Activated naive CD8-positive, alpha-beta T cell (primary cell): ENCODE data around the gene PRRT1B.
"Not testable (repeated sequence)": the region's sequence is repeated elsewhere in the genome, so short reads cannot be mapped to it uniquely, and the experiment has no call there.

Source experiments
- H3K27ac Mint-ChIP-seq: one replicate; pipeline ENCODE4 v1.8.0; 2021; ENCODE audit warnings: mixed read lengths
- H3K27me3 Mint-ChIP-seq: one replicate; pipeline ENCODE4 v1.8.0; 2021; ENCODE audit warnings: mixed read lengths
- H3K36me3 Mint-ChIP-seq: one replicate; pipeline ENCODE4 v1.8.0; 2021; ENCODE audit warnings: mixed read lengths
- H3K4me1 Mint-ChIP-seq: one replicate; pipeline ENCODE4 v1.8.0; 2021; ENCODE audit warnings: low read depth, mixed read lengths
- H3K4me3 Mint-ChIP-seq: one replicate; pipeline ENCODE4 v1.8.0; 2021; ENCODE audit warnings: mild to moderate bottlenecking, mixed read lengths
- H3K9me3 Mint-ChIP-seq: one replicate; pipeline ENCODE4 v1.8.0; 2021; ENCODE audit warnings: low read depth, mixed read lengths

Gene PRRT1B

DNA sequence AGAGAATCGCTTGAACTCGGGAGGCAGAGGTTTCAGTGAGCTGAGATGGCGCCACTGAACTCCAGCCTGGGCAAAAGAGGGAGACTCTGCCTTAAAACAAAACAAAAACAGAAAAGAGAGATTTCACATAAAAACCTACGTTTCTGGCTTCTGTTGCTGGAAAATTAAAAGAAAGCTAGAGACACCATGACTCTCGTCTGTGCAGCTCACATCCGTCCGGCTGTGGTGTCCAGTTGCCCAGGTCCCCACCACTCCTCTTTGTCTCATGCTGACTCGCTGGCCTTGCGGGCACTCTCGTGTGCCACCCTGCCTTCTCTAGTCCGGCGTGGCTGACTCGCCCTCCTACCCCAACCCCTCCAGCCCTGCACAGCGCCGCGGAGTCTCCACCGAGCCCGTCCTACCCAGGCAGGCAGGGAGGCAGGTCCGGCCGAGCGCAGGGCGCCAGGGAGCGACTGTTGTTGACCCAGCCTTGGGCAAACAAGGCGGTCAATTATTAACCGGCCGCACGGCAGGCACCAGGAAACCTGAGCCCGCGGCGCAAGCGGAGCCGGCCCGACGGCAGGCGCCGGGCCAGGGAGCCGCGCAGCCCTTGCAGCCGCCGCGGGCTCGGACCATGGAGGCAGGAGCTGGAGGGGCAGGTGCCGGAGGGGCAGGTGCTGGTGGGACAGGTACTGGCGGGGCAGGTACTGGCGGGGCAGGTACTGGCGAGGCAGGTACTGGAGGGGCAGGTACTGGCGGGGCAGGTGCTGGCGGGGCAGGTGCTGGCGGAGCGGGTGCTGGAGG lies at the start of gene PRRT1B:
Gene PRRT1B (plus strand): TSS at position 521 of the 783 bp plus-strand sequence. CDS start 93 bp downstream, at position 614.
- Mint-ChIP-seq H3K4me1 (peaks cover 20% of the 10 kb centered on the region), H3K36me3 (peaks cover 11% of the 10 kb centered on the region), H3K9me3 (peaks cover 8% of the 10 kb centered on the region), H3K27ac (no peak within 1 kb of the TSS), H3K27me3 (peaks cover 29% of the 10 kb centered on the region), H3K4me3 (peak within 1 kb of the TSS; percentile 57)

DNA sequence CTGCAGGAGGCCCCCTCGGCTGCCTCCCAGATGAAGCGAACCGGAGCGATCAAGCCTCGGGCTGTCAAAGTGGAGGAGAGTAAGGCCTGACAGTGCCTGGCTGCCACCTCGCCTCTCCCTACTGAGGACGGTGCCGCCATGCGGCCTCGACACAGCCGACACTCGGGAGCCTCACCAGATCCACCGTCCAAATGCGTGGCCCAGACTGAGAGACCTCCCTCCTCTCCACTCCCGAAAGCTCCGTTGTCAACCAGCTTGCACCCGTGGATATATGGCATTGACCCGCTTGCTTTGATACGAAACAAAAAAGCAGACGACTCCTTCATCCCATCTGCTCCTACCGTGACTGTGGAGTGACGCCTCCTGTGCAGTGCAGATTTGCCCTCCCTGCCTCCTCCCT lies 49.5 kb upstream of the PRRT1B start:
- Mint-ChIP-seq H3K4me3 (no peak overlapping the region), H3K9me3 (no peaks in the 10 kb centered on the region), H3K4me1 (peaks cover 33% of the 10 kb centered on the region), H3K27me3 (no peaks in the 10 kb centered on the region), H3K36me3 (peaks cover 4% of the 10 kb centered on the region), H3K27ac (no peak overlapping the region)

- peaks cover 4% of the 10 kb centered on the region for H3K36me3 Mint-ChIP-seq
- H3K4me3 Mint-ChIP-seq: no peak overlapping the region
- H3K9me3 Mint-ChIP-seq: no peaks in the 10 kb centered on the region
- H3K27me3 Mint-ChIP-seq: no peaks in the 10 kb centered on the region
- H3K27ac Mint-ChIP-seq: peak overlapping the region; percentile 73
- H3K4me1 Mint-ChIP-seq: peaks cover 42% of the 10 kb centered on the region
Observed at GRCh38 chr9:131496844-131497405, 48.4 kb upstream of the PRRT1B start.

DNA sequence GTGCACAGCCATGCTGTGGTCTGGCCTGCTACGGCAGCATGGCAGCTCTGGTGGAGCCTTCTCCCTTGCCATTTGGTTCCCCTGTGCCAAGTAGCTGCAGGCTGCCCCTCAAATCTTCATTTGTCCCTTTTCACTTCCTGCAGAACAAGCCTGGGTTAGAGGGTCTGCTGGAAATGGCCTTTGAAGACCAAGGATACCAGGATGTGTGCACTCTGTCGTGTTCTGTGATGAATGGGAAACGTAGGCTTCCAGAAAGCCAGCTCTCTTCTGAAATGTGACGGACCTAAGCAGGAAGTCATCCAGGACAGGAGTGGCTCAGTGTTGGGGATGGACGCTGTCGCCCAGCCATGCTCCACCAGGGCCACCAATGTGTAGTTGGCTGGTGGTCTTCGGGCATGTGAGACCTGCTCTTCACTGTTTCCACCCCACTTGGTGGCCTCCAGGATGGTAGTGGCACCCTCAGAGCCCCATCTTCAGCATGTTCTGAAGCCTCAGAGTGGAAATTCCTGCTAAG lies 46.0 kb upstream of the PRRT1B start:
- Mint-ChIP-seq H3K9me3 (no peaks in the 10 kb centered on the region), H3K27me3 (no peaks in the 10 kb centered on the region), H3K4me1 (peaks cover 59% of the 10 kb centered on the region), H3K4me3 (peak overlapping the region; percentile 25), H3K36me3 (no peaks in the 10 kb centered on the region), H3K27ac (peak overlapping the region; percentile 50)

- Mint-ChIP-seq H3K27me3 (no peaks in the 10 kb centered on the region), H3K27ac (peak overlapping the region; percentile 89), H3K36me3 (no peaks in the 10 kb centered on the region), H3K9me3 (no peaks in the 10 kb centered on the region), H3K4me3 (peak overlapping the region; percentile 94), H3K4me1 (peaks cover 67% of the 10 kb centered on the region)
Observed at GRCh38 chr9:131500377-131500776, 44.9 kb upstream of the PRRT1B start.

GRCh38 chr9:131500939-131501541 lies 44.3 kb upstream of the PRRT1B start:
- peaks cover 1% of the 10 kb centered on the region for H3K36me3 Mint-ChIP-seq
- H3K4me1 Mint-ChIP-seq: peaks cover 71% of the 10 kb centered on the region
- H3K9me3 Mint-ChIP-seq: no peaks in the 10 kb centered on the region

DNA sequence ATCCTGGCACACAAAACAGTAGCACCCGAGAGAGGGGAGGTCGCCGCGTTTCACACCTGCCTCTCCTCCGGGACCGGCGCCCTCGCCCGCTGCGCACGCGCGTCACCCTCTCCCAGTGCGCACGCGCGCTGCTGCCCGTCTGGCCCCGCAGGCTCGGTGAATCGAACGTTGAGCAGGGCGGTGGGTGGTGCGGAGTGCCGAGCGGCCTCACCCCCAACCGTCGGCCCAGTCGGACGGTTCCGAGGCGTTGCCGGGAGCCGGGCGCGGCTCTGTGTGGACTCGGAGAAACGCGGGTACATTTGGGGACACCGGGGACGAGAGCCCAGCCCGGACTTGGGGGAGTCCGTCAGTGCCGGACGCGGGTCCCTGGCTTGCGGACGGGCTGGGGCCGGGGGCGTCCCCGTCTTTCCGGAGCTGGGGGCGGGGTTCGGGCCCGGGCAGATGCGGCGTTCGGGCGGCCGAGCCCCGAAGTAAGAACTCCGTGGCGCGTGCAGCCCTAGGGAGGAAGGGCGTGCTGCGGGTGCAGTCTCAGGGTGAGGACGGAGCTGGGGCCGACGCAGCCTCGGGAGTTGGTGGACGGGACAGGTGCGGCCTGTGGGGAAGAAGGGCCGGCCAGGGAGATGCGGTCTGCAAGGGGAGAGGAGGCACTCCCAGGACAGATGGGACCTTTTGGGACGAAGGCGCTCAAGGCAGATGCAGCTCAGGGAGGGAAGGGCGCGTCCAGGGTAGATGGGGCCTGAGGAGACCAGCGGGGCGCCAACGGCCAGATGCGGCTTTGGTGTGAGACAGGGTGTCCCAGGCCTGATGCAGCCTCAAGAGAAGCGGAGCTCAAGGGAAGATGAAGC lies 42.3 kb upstream of the PRRT1B start, which contains the start of gene POMT1:
Gene POMT1 (plus strand): TSS at position 138 of the 845 bp plus-strand sequence. CDS start 1,301 bp downstream, outside the sequence.
- H3K36me3 Mint-ChIP-seq: peaks cover 4% of the 10 kb centered on the region
- peak within 1 kb of the TSS; percentile 86 for H3K27ac Mint-ChIP-seq
- H3K27me3 Mint-ChIP-seq: no peaks in the 10 kb centered on the region
- no peaks in the 10 kb centered on the region for H3K9me3 Mint-ChIP-seq
- H3K4me1 Mint-ChIP-seq: peaks cover 67% of the 10 kb centered on the region
- peak within 1 kb of the TSS; percentile 94 for H3K4me3 Mint-ChIP-seq

More at GRCh38 chr9:131500939-131501541, 44.3 kb upstream of the PRRT1B start:
- H3K27me3 Mint-ChIP-seq: no peaks in the 10 kb centered on the region
- H3K27ac Mint-ChIP-seq: peak overlapping the region; percentile 89
- H3K4me3 Mint-ChIP-seq: peak overlapping the region; percentile 94

DNA sequence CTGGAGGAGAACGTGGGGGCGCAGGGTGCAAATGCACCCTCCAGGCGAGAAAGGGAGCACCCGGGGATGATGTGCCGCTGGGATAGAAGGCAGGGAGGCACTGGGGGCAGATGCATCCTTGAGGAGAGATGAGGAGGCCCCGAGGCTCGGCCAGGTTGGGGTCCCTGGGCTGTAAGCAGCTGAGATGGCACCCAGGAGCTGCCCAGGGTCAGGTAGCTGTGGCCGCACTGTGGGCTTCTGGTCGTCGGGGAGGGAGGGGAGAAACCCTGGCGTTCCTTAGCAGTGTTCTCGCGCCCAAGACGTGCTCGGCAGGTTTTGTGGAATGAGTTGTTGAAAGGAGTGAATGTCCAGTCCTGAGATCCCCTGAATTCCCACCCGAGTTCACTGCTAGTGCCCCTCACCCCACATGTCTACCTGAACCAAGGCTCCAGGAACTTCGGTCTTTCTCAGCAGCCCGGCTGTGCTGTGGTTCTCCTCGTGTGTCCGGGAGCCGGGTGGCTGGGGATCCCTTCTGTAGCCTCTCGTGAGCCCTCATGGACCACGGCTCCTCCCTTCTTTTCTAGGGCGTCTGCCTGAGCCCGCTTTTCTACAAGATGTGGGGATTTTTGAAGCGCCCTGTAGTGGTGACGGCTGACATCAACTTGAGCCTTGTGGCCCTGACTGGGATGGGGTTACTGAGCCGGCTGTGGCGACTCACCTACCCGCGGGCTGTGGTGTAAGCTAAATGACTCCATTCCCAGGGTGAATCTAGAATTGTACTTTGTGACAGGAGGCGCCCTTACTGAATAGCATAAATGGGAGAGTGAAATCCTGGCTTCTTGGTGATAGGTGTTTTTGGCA lies 41.5 kb upstream of the PRRT1B start:
- Mint-ChIP-seq H3K4me1 (peaks cover 60% of the 10 kb centered on the region), H3K9me3 (no peaks in the 10 kb centered on the region), H3K36me3 (peaks cover 4% of the 10 kb centered on the region), H3K4me3 (peak overlapping the region; percentile 94), H3K27ac (peak overlapping the region; percentile 86), H3K27me3 (no peaks in the 10 kb centered on the region)

- Mint-ChIP-seq H3K36me3 (peaks cover 7% of the 10 kb centered on the region), H3K27me3 (no peaks in the 10 kb centered on the region), H3K4me3 (peak overlapping the region; percentile 52), H3K27ac (no peak overlapping the region), H3K4me1 (peaks cover 48% of the 10 kb centered on the region), H3K9me3 (no peaks in the 10 kb centered on the region)
Observed at GRCh38 chr9:131505012-131505411, 40.3 kb upstream of the PRRT1B start.

DNA sequence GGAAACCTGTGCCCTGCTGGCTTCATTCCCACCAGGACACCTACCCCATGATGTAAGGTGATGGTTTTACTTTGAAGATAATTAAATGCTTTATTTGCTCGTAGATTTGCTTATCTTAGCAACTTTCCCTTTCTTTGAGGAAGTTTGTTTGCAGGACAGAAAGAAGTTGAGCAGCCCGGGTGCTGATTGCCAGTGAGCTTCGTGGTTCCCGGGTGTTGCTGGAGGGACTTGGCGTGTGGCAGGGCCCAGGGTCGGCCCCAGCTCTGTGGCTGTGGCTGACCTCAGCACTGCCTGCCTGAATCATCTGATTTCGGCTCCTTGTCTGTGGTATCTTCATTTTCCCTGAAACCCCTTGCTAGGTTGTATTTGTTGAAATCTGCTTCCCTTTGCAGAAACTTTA lies 33.9 kb upstream of the PRRT1B start:
- Mint-ChIP-seq H3K27me3 (no peaks in the 10 kb centered on the region), H3K4me1 (no peaks in the 10 kb centered on the region), H3K27ac (no peak overlapping the region), H3K4me3 (no peak overlapping the region), H3K9me3 (no peaks in the 10 kb centered on the region), H3K36me3 (peaks cover 8% of the 10 kb centered on the region)

- no peaks in the 10 kb centered on the region for H3K9me3 Mint-ChIP-seq
- peaks cover 8% of the 10 kb centered on the region for H3K36me3 Mint-ChIP-seq
- no peak overlapping the region for H3K27ac Mint-ChIP-seq
- no peaks in the 10 kb centered on the region for H3K27me3 Mint-ChIP-seq
- H3K4me3 Mint-ChIP-seq: no peak overlapping the region
- no peaks in the 10 kb centered on the region for H3K4me1 Mint-ChIP-seq
Observed at GRCh38 chr9:131511880-131512279, 33.4 kb upstream of the PRRT1B start.

DNA sequence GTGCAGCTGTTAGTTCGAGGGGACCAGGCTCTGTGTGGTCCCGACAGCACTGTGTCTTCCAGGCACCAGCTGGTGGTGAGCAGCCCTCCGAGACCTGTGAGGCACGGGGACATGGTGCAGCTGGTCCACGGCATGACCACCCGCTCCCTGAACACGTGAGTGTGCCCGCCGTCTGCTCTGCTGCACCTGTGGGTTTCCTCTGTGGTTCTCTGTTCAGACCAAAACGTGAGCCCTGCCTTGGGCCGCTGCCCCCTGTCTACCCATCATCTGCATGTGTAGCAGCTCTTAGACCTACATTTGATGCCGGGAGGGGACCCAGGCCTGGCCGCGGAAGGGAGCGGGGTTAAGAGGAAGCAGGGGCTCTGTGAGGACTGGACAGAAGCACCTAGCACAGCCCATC lies 32.1 kb upstream of the PRRT1B start:
- H3K27ac Mint-ChIP-seq: no peak overlapping the region
- peaks cover 8% of the 10 kb centered on the region for H3K36me3 Mint-ChIP-seq
- no peak overlapping the region for H3K4me3 Mint-ChIP-seq

DNA sequence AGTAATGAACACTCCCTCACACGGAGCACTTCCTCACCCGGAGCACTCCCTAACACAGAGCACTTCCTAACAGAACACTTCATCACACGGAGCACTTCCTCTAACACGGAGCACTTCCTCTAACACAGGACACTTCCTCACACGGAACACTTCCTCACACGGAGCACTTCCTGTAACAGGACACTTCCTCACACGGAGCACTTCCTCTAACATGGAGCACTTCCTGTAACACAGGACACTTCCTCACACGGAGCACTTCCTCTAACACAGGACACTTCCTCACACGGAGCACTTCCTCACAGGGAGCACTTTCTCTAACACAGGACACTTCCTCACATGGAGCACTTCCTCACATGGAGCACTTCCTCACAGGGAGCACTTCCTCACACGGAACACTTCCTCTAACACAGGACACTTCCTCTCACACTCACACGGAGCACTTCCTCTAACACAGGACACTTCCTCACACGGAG lies 29.7 kb upstream of the PRRT1B start:
- H3K9me3 Mint-ChIP-seq, H3K4me3 Mint-ChIP-seq, H3K36me3 Mint-ChIP-seq, H3K27me3 Mint-ChIP-seq, H3K4me1 Mint-ChIP-seq, H3K27ac Mint-ChIP-seq: not testable (repeated sequence)

More for the DNA sequence above, 32.1 kb upstream of the PRRT1B start:
- Mint-ChIP-seq H3K4me1 (no peaks in the 10 kb centered on the region), H3K27me3 (no peaks in the 10 kb centered on the region), H3K9me3 (no peaks in the 10 kb centered on the region)

- Mint-ChIP-seq H3K27ac (no peak overlapping the region), H3K36me3 (no peaks in the 10 kb centered on the region), H3K27me3 (no peaks in the 10 kb centered on the region), H3K4me3 (no peak overlapping the region), H3K9me3 (no peaks in the 10 kb centered on the region), H3K4me1 (no peaks in the 10 kb centered on the region)
Observed at GRCh38 chr9:131516100-131516499, 29.2 kb upstream of the PRRT1B start.
